AG04450 (cell line): Measurements from ENCODE around the gene NTM. TPM values are rescaled to one million over a fixed set of nuclear protein-coding genes. Genes with fewer than 3 reads are reported as not detected.

Experiments
- CTCF ChIA-PET: fragments of 300-600, 350-600 bp; formaldehyde crosslinking; extraction: SDS; loops from one replicate; lab custom pipeline; 2022; ENCODE audit warnings: antibody characterized with exemption, inconsistent platforms; lab: Charles Lee
- POLR2A ChIA-PET: fragments of 350-600 bp; formaldehyde crosslinking; extraction: SDS; loops from one replicate; lab custom pipeline; 2021; ENCODE audit warnings: antibody characterized with exemption, inconsistent platforms; lab: Yijun Ruan, JAX
- DNase-seq: peaks from one replicate; pipeline ENCODE4 v3.0.0-alpha.2; 2011; ENCODE audit warnings: low read depth, low spot score
- H3K27ac ChIP-seq: one replicate; pipeline ENCODE4 v1.5.1; 2012; ENCODE audit warnings: low read depth, low read length, control low read depth
- H3K27me3 ChIP-seq: one replicate; pipeline ENCODE4 v1.6.0; 2012; ENCODE audit warnings: low read length; ENCODE audit not compliant: control insufficient read depth, insufficient read depth
- H3K4me3 ChIP-seq: 2 replicates; pipeline ENCODE4 v1.5.1; 2011; ENCODE audit warnings: mild to moderate bottlenecking, low read depth, low read length, control low read depth
- H3K9me3 ChIP-seq: 2 replicates; pipeline ENCODE4 v1.5.1; 2012; ENCODE audit warnings: low read length; ENCODE audit not compliant: control insufficient read depth, insufficient read depth
- polyA plus RNA-seq: library from polyadenylated mRNA; depleted of rRNA; stranded (reverse); fragments of >200 nt; gene quantifications from 2 replicates; pipeline ENCODE4 v1.2.3, GENCODE V29; 2011
- TF ChIP-seq, protein P1 (sequence below): IDR thresholded peaks from 2 replicates; pipeline ENCODE4 v1.5.1; 2011; ENCODE audit warnings: low read depth, low read length, control low read depth, inconsistent platforms

NTM gene
- polyA plus RNA-seq, 1 experiment, result 26.9 TPM

DNA sequence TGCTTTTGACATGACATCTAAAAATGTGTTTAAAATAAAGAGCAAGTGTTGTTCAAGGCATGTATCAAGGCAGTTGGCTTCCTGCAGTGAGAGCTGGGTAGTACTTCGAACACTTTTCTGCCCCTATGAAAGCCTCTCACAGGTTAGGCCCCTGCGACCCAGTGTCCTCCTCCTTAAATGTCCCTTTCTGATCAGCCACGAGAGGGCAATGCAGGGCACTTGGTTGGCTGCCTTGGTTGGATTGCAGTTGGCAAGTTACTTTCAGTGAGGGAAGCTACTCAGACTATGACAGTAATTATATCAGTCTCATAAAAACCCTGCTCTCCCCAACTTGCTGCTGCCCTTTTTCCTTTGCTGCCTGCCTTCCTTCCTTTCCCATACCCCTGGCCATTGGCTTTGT lies 743.8 kb downstream of the NTM start:
- H3K9me3 ChIP-seq, result no peaks in the 10 kb centered on the region
- no peak overlapping the region for H3K27ac ChIP-seq
- H3K27me3 ChIP-seq, result no peaks in the 10 kb centered on the region
- no peak overlapping the region for H3K4me3 ChIP-seq
- TF ChIP-seq, protein P1, sequence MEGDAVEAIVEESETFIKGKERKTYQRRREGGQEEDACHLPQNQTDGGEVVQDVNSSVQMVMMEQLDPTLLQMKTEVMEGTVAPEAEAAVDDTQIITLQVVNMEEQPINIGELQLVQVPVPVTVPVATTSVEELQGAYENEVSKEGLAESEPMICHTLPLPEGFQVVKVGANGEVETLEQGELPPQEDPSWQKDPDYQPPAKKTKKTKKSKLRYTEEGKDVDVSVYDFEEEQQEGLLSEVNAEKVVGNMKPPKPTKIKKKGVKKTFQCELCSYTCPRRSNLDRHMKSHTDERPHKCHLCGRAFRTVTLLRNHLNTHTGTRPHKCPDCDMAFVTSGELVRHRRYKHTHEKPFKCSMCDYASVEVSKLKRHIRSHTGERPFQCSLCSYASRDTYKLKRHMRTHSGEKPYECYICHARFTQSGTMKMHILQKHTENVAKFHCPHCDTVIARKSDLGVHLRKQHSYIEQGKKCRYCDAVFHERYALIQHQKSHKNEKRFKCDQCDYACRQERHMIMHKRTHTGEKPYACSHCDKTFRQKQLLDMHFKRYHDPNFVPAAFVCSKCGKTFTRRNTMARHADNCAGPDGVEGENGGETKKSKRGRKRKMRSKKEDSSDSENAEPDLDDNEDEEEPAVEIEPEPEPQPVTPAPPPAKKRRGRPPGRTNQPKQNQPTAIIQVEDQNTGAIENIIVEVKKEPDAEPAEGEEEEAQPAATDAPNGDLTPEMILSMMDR, result peak; percentile 37; the same call in 1 of the 2 replicates
- DNase-seq, result no peak
- ChIA-PET CTCF (interaction anchor here (0.6 to 4.0 kb wide), 7 partner anchors 9 to 950 kb away, joined by 3 to 53 read pairs (median 5); no protein-coding TSS in a partner anchor), POLR2A (no interaction called here)

DNA sequence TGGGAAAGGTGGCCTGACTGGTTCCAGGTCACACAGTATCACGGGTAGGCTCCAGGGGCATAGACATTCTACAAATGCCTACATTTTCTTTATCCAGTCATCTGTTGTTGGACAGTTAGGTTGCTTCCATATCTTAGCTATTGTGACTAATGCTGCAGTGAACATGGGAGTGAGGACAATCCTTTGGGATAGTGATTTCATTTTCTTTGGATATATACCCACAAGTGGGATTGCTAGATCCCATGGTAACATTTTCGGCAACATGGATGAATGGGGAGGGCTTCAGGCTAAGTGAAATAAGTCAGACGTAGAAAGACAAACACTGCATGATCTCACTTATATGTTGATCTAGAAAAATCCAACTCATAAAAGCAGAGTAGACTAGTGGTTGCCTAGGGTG lies 744.3 kb downstream of the NTM start:
- ChIA-PET POLR2A (no interaction called here), CTCF (interaction anchor here (0.6 to 4.0 kb wide), 6 partner anchors 10 to 949 kb away, joined by 3 to 53 read pairs (median 7); no protein-coding TSS in a partner anchor)
- Histone ChIP-seq H3K9me3 (no peaks in the 10 kb centered on the region), H3K27ac (no peak overlapping the region), H3K4me3 (no peak overlapping the region), H3K27me3 (no peaks in the 10 kb centered on the region)
- TF ChIP-seq, protein P1, result no peak
- DNase-seq, result no peak

GRCh38 chr11:132115454-132115853 lies 745.0 kb downstream of the NTM start:
- ChIA-PET CTCF (interaction anchor here (1.2 to 2.5 kb wide), 3 partner anchors 11 to 421 kb away, joined by 3 to 22 read pairs (median 9); no protein-coding TSS in a partner anchor), POLR2A (no interaction called here)
- Histone ChIP-seq H3K4me3 (no peak overlapping the region), H3K9me3 (no peaks in the 10 kb centered on the region), H3K27me3 (no peaks in the 10 kb centered on the region), H3K27ac (no peak overlapping the region)
- TF ChIP-seq, protein P1, result no peak
- no peak for DNase-seq

GRCh38 chr11:132116516-132116915 lies 746.1 kb downstream of the NTM start:
- Histone ChIP-seq H3K27me3 (no peaks in the 10 kb centered on the region), H3K4me3 (no peak overlapping the region), H3K9me3 (no peaks in the 10 kb centered on the region), H3K27ac (no peak overlapping the region)
- ChIA-PET CTCF (interaction anchor here (0.6 to 1.8 kb wide), 2 partner anchors 10 to 425 kb away, joined by 3 to 22 read pairs; no protein-coding TSS in a partner anchor), POLR2A (no interaction called here)
- TF ChIP-seq, protein P1, result no peak
- no peak for DNase-seq

- no peaks in the 10 kb centered on the region for H3K27me3 ChIP-seq
- H3K4me3 ChIP-seq, result no peak overlapping the region
- TF ChIP-seq, protein P1, result no peak
- DNase-seq, result no peak
- H3K9me3 ChIP-seq, result no peaks in the 10 kb centered on the region
- ChIA-PET CTCF (interaction anchor here (1.0 to 1.7 kb wide), 3 partner anchors 8 to 946 kb away, joined by 3 to 15 read pairs (median 3); no protein-coding TSS in a partner anchor), POLR2A (no interaction called here)
- H3K27ac ChIP-seq, result no peak overlapping the region
These were observed 748.2 kb downstream of the NTM start for GRCh38 chr11:132118661-132119060.
